Fibroblast of skin of right biceps (primary cell): Measurements from ENCODE around the gene ADAMTS8.

Experiments used
- DNase-seq: peaks from one replicate; pipeline ENCODE4 v3.0.0-alpha.2; 2013

The ADAMTS8 gene

GRCh38 chr11:130436171-130436570 is 7.8 kb upstream of the ADAMTS8 start:
- DNase-seq = no peak

- peak; percentile 85 for DNase-seq
Measured at GRCh38 chr11:130435671-130436070, 7.3 kb upstream of the ADAMTS8 start.

GRCh38 chr11:130434521-130435223 is 6.3 kb upstream of the ADAMTS8 start:
- DNase-seq = peak; percentile 82

GRCh38 chr11:130433357-130433756 is 4.9 kb upstream of the ADAMTS8 start:
- no peak for DNase-seq

GRCh38 chr11:130431801-130432200 is 3.4 kb upstream of the ADAMTS8 start:
- DNase-seq = peak; percentile 65

GRCh38 chr11:130431331-130431773 is 2.9 kb upstream of the ADAMTS8 start:
- DNase-seq = peak; percentile 57

- DNase-seq = no peak
Measured at GRCh38 chr11:130429983-130430382, 1.6 kb upstream of the ADAMTS8 start.

GRCh38 chr11:130429120-130429681 is 792 bp upstream of the ADAMTS8 start:
- DNase-seq = no peak

- no peak for DNase-seq
Measured at GRCh38 chr11:130427581-130428315, 661 bp downstream of the ADAMTS8 start.

- no peak for DNase-seq
Measured at GRCh38 chr11:130426837-130427341, 1.5 kb downstream of the ADAMTS8 start.

GRCh38 chr11:130426223-130426836 is 2.1 kb downstream of the ADAMTS8 start:
- DNase-seq = no peak

- no peak for DNase-seq
Measured at GRCh38 chr11:130425156-130425555, 3.3 kb downstream of the ADAMTS8 start.

GRCh38 chr11:130424613-130425140 is 3.7 kb downstream of the ADAMTS8 start:
- no peak for DNase-seq

- no peak for DNase-seq
Measured at GRCh38 chr11:130423541-130424142, 4.8 kb downstream of the ADAMTS8 start.

- no peak for DNase-seq
Measured at GRCh38 chr11:130422251-130422995, 6.0 kb downstream of the ADAMTS8 start.

- no peak for DNase-seq
Measured at GRCh38 chr11:130421697-130422096, 6.7 kb downstream of the ADAMTS8 start.

- DNase-seq = no peak
Measured at GRCh38 chr11:130421199-130421585, 7.2 kb downstream of the ADAMTS8 start.

GRCh38 chr11:130420478-130421198 is 7.8 kb downstream of the ADAMTS8 start:
- no peak for DNase-seq

GRCh38 chr11:130418756-130419155 is 9.7 kb downstream of the ADAMTS8 start:
- DNase-seq = no peak

- DNase-seq = no peak
Measured at GRCh38 chr11:130418210-130418609, 10.2 kb downstream of the ADAMTS8 start.

GRCh38 chr11:130416906-130417305 is 11.5 kb downstream of the ADAMTS8 start:
- no peak for DNase-seq
